SK-N-MC (cell line): ENCODE data around the gene TNRC6A.

Source experiments
- EZH2 ChIP-seq: fragments of 200-600 bp; sonication (generic); IDR thresholded peaks from one replicate; pipeline ENCODE4 v1.6.1; 2017; ENCODE audit warnings: antibody characterized with exemption
- POLR2AphosphoS5 ChIP-seq: IDR thresholded peaks from 2 replicates; pipeline ENCODE4 v1.6.1; 2012; ENCODE audit warnings: mild to moderate bottlenecking, low read depth, low read length, borderline replicate concordance

- TF ChIP-seq POLR2AphosphoS5 (no peak), EZH2 (no peak)
Measured at GRCh38 chr16:24810951-24811843, 81.7 kb downstream of the TNRC6A start.
